AG10803 (cell line): ENCODE measurements around the gene LUZP4.
"Not testable (repeated sequence)": the region's sequence is repeated elsewhere in the genome, so short reads cannot be mapped to it uniquely, and the experiment has no call there.

Experiments
- DNase-seq: peaks from one replicate; pipeline ENCODE4 v3.0.0; 2010; ENCODE audit warnings: low read depth
- H3K4me3 ChIP-seq: 2 replicates; pipeline ENCODE4 v1.5.1; 2011; ENCODE audit warnings: mild to moderate bottlenecking, low read length, control low read depth
- CTCF ChIP-seq: conservative IDR thresholded peaks from 2 replicates; pipeline ENCODE4 v1.5.1; 2011; ENCODE audit warnings: mild to moderate bottlenecking, low read length, control low read depth, inconsistent platforms

The LUZP4 gene

GRCh38 chrX:115333446-115333845 is 43.9 kb downstream of the LUZP4 start:
- no peak for DNase-seq
- TF ChIP-seq CTCF, result no peak
- H3K4me3 ChIP-seq, result no peak overlapping the region

GRCh38 chrX:115337491-115338144 is 48.1 kb downstream of the LUZP4 start:
- TF ChIP-seq CTCF, result no peak
- DNase-seq, result peak; percentile 89

GRCh38 chrX:115339441-115340025 is 50.0 kb downstream of the LUZP4 start:
- DNase-seq, result peak; percentile 87
- no peak overlapping the region for H3K4me3 ChIP-seq
- no peak for TF ChIP-seq CTCF

More at GRCh38 chrX:115337491-115338144, 48.1 kb downstream of the LUZP4 start:
- H3K4me3 ChIP-seq, result no peak overlapping the region

- TF ChIP-seq CTCF, result no peak
- DNase-seq, result no peak
- H3K4me3 ChIP-seq, result no peak overlapping the region
Measured at GRCh38 chrX:115341421-115341820, 51.9 kb downstream of the LUZP4 start.

- peak; percentile 96 for DNase-seq
- peak; percentile 15 for TF ChIP-seq CTCF
- no peak overlapping the region; the same call in 1 of the 2 replicates for H3K4me3 ChIP-seq
Measured at GRCh38 chrX:115344885-115345614, 55.5 kb downstream of the LUZP4 start.

GRCh38 chrX:115345615-115346014 is 56.1 kb downstream of the LUZP4 start:
- TF ChIP-seq CTCF, result no peak
- peak; percentile 38 for DNase-seq
- peak overlapping the region; percentile 17; the same call in 1 of the 2 replicates for H3K4me3 ChIP-seq

- not testable (repeated sequence) for H3K4me3 ChIP-seq, DNase-seq
Measured at GRCh38 chrX:115346738-115347137, 57.2 kb downstream of the LUZP4 start.
